ENCODE data around the gene MEIS1. TPM values are rescaled to one million over a fixed set of nuclear protein-coding genes. Genes with fewer than 3 reads are reported as not detected.

The MEIS1 gene
- total and polyA plus RNA-seq, 11 donors, result 12.9 to 55.7 (median 41.8) TPM

GRCh38 chr2:66498289-66498975 lies 63.5 kb downstream of the MEIS1 start:
- peaks cover 0 to 6% (median 0%) of the 10 kb centered on the region in 9 donors for H3K36me3 ChIP-seq
- H3K9me3 ChIP-seq, result no peaks in the 10 kb centered on the region
- H3K27me3 ChIP-seq, result no peaks in the 10 kb centered on the region
- H3K4me3 ChIP-seq, result no peak overlapping the region
- H3K27ac ChIP-seq, result peak overlapping the region in 1 of 12 donors; percentile 77
- intact Hi-C loops (cut with DNase I), result loop anchor here in 7 of 10 donors (5.0 to 10.0 kb wide), 5 partner anchors 41 to 64 kb away; partner anchors contain the start of gene MEIS1 (in 2 of the 7)
- H3K4me1 ChIP-seq, result peaks cover 0 to 38% (median 22%) of the 10 kb centered on the region in 12 donors
- no peak for TF ChIP-seq POLR2A (IDR thresholded peaks at IDR 0.05)
- TF ChIP-seq, protein P1, sequence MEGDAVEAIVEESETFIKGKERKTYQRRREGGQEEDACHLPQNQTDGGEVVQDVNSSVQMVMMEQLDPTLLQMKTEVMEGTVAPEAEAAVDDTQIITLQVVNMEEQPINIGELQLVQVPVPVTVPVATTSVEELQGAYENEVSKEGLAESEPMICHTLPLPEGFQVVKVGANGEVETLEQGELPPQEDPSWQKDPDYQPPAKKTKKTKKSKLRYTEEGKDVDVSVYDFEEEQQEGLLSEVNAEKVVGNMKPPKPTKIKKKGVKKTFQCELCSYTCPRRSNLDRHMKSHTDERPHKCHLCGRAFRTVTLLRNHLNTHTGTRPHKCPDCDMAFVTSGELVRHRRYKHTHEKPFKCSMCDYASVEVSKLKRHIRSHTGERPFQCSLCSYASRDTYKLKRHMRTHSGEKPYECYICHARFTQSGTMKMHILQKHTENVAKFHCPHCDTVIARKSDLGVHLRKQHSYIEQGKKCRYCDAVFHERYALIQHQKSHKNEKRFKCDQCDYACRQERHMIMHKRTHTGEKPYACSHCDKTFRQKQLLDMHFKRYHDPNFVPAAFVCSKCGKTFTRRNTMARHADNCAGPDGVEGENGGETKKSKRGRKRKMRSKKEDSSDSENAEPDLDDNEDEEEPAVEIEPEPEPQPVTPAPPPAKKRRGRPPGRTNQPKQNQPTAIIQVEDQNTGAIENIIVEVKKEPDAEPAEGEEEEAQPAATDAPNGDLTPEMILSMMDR (IDR thresholded peaks at IDR 0.05), result no peak
- DNase-seq (no peak), ATAC-seq (no peak)
- WGBS, 4 donors, result 80 to 89% (median 81%) methylated on average over 5 of the region's 5 CpGs

DNA sequence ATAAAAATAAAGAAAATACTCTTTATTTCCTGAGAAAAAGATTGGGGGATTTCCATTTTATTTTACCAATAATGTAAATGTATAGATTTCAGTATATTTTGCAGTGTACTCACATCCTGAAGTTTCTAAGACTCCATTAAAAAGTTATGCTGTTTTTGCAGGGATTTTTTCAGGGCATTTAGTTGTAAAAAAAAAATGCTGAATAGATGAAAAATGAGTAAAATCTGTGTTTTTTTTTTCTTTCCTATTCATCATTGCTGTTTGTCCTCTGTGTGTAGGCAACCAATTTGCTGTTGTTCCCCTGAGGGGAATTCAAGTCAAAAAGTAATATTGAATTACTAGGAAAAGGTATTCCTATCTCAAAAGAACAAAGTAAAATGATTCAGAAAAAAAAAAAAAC lies 66.3 kb downstream of the MEIS1 start:
- intact Hi-C loops (cut with DNase I), result no loop called here
- Histone ChIP-seq H3K9me3 (no peaks in the 10 kb centered on the region), H3K27ac (no peak overlapping the region), H3K27me3 (no peaks in the 10 kb centered on the region), H3K4me1 (peaks cover 0 to 22% (median 7%) of the 10 kb centered on the region in 12 donors), H3K36me3 (peaks cover 0 to 6% (median 0%) of the 10 kb centered on the region in 9 donors), H3K4me3 (no peak overlapping the region)
- TF ChIP-seq, protein P1 (IDR thresholded peaks at IDR 0.05), result no peak
- no peak for TF ChIP-seq POLR2A (IDR thresholded peaks at IDR 0.05)
- ATAC-seq (no peak), DNase-seq (no peak)

- Histone ChIP-seq H3K27me3 (no peaks in the 10 kb centered on the region), H3K9me3 (no peaks in the 10 kb centered on the region), H3K4me3 (no peak overlapping the region), H3K4me1 (peaks cover 0 to 39% (median 19%) of the 10 kb centered on the region in 12 donors), H3K36me3 (no peaks in the 10 kb centered on the region), H3K27ac (peak overlapping the region in 1 of 12 donors; percentile 76)
- WGBS, 4 donors, result 71 to 82% (median 76%) methylated on average over 5 of the region's 5 CpGs
- peak in 2 of 4 donors; percentile 41 to 47 for ATAC-seq
- intact Hi-C loops (cut with DNase I), result no loop called here
- no peak for DNase-seq
- TF ChIP-seq, protein P1 (IDR thresholded peaks at IDR 0.05), result no peak
- TF ChIP-seq POLR2A (IDR thresholded peaks at IDR 0.05), result no peak
Measured at GRCh38 chr2:66506265-66506664, 71.3 kb downstream of the MEIS1 start.

DNA sequence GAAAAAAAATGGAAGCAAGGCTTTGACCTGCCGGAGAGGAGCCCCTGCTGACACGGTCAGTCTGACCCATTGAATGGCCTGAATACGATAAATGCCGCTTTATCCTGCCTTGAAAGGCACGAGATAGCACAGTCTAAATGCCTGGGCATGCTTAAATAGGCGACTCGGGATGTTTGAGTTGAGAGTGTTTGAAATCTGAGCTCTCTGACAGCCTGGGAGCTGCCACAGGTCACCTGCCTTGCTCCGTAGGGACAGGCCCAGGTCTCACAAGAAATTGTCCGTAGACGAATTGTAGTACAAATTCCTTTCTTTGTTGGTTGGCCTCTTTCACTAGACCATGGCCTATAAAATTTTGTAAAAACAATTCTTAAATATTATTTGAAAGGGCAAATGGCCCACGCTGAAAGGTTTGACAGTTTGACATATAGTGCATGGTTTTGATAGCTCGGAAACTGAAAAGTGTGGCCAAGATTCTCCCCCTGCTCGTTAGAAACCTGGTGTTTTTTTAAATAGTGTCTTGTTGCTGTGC lies 72.8 kb downstream of the MEIS1 start:
- Histone ChIP-seq H3K9me3 (no peaks in the 10 kb centered on the region), H3K27ac (peak overlapping the region in 10 of 12 donors; percentile 2 to 76 (median 40)), H3K4me1 (peaks cover 0 to 39% (median 19%) of the 10 kb centered on the region in 12 donors), H3K36me3 (no peaks in the 10 kb centered on the region), H3K4me3 (no peak overlapping the region), H3K27me3 (no peaks in the 10 kb centered on the region)
- DNase-seq (no peak), ATAC-seq (peak; percentile 52 to 83 (median 66))
- intact Hi-C loops (cut with DNase I), result no loop called here
- TF ChIP-seq POLR2A (IDR thresholded peaks at IDR 0.05), result no peak
- TF ChIP-seq, protein P1 (IDR thresholded peaks at IDR 0.05), result no peak
- 39 to 55% (median 50%) methylated on average over 13 of the region's 13 CpGs for WGBS, 4 donors
